ENCODE measurements around the gene MTNR1A.

GRCh38 chr4:186554539-186554913 lies 841 bp downstream of the MTNR1A start:
- TF ChIP-seq, protein P1, sequence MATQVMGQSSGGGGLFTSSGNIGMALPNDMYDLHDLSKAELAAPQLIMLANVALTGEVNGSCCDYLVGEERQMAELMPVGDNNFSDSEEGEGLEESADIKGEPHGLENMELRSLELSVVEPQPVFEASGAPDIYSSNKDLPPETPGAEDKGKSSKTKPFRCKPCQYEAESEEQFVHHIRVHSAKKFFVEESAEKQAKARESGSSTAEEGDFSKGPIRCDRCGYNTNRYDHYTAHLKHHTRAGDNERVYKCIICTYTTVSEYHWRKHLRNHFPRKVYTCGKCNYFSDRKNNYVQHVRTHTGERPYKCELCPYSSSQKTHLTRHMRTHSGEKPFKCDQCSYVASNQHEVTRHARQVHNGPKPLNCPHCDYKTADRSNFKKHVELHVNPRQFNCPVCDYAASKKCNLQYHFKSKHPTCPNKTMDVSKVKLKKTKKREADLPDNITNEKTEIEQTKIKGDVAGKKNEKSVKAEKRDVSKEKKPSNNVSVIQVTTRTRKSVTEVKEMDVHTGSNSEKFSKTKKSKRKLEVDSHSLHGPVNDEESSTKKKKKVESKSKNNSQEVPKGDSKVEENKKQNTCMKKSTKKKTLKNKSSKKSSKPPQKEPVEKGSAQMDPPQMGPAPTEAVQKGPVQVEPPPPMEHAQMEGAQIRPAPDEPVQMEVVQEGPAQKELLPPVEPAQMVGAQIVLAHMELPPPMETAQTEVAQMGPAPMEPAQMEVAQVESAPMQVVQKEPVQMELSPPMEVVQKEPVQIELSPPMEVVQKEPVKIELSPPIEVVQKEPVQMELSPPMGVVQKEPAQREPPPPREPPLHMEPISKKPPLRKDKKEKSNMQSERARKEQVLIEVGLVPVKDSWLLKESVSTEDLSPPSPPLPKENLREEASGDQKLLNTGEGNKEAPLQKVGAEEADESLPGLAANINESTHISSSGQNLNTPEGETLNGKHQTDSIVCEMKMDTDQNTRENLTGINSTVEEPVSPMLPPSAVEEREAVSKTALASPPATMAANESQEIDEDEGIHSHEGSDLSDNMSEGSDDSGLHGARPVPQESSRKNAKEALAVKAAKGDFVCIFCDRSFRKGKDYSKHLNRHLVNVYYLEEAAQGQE (IDR thresholded peaks at IDR 0.05; ENCODE audit: insufficient read depth in 1 of 2, low read depth in 2 of 2, low read length in 2 of 2): no peak
- TF ChIP-seq POLR2AphosphoS5 (IDR thresholded peaks at IDR 0.05; ENCODE audit: low read depth, low read length): no peak
- no peak for TF ChIP-seq FOXP2 (optimal IDR thresholded peaks at IDR 0.05; ENCODE audit: borderline replicate concordance, extremely low read depth, extremely low read length, insufficient read depth)
